GM19239 (cell line): ENCODE measurements around the gene SND1.
A peak's percentile ranks its signal among the peaks of the same experiment; 100 is the strongest.

Experiments used
- DNase-seq: peaks from one replicate; pipeline ENCODE4 v3.0.0; 2011; ENCODE audit warnings: low spot score; ENCODE audit not compliant: insufficient read length
- FAIRE-seq: peaks from 2 replicates; lab custom pipeline; 2011; peaks lifted over from hg19 to GRCh38; lab: Jason Lieb, UNC

SND1 gene

DNA sequence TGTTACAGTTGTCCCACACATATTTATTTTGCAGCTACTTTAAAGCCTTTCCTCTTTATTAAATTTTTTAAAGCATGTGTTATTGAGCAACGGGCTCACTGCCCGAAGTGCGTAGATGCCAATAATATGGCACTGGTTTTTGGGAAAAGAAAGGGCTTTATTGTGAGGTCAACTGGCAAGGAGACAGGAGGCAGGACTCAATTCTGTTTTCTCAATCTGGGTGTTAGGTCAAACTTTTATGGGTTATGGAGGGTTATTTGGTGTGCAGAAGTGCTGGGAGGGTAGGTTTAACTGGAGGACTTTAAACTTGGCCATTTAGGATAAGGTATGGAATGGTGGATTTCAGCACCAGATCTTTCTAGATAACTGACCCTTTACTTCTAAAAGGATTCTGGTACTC, 195.6 kb downstream of the SND1 start:
- no peak for FAIRE-seq

DNA sequence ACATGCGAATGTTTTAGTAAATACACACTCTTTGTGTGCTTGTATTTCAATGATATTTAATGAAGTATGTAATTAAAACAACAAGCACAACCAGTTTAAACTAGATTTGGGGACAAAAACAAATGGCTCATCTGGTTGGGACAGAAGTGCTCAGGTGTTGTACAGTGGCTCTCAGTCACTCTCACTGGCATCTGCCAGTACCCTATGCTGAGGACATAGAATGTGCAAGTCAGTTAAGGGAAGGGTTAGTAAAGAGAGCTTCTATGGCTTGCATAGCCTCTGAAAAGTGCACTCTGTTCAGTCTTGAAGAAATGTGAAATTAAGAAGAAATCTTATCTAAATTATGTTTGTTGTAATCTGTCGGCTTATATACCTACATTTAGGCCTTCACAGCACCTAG, 196.2 kb downstream of the SND1 start:
- FAIRE-seq (no peak), DNase-seq (no peak)

More for the DNA sequence above, 195.6 kb downstream of the SND1 start:
- DNase-seq: no peak

DNA sequence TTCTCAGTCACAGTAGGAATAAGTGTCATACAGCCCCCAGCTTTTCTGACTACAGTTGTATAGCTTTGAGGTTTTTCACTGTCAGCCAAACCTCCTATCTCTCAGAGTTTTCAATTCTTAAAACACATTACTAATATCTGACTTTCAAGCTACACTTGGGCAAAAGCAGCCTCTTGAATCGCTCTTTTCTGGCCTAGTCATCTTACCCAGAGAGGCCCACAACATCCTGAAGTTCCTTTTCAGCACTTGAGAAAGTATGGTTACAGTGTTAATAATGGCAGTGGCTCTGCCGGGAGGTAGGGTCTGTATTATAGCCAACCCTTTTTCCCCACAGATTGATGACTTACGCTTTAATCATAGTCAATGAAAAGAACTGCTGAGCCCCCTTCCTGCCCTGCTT, 198.2 kb downstream of the SND1 start:
- FAIRE-seq: no peak
- no peak for DNase-seq

DNA sequence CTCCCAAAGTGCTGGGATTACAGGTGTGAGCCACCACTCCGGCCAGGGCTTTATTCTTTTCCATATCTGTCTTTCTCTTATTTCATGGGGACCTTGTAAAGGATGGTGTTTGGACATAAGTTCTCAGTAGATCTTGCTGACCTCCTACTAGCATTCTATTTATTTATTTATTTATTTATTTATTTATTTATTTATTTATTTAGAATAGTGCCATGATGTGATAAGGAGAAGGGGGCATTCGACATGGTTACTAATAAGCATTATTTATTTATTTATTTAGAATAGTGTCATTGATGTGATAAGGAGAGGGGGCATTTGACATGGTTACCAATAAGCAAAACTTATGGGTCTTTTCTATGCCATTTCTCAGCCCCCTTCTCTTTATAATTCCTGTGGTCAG, 202.4 kb downstream of the SND1 start:
- no peak for FAIRE-seq

GRCh38 chr7:127857464-127857841, 205.5 kb downstream of the SND1 start:
- no peak for DNase-seq
- no peak for FAIRE-seq

More for the DNA sequence above, 202.4 kb downstream of the SND1 start:
- no peak for DNase-seq

DNA sequence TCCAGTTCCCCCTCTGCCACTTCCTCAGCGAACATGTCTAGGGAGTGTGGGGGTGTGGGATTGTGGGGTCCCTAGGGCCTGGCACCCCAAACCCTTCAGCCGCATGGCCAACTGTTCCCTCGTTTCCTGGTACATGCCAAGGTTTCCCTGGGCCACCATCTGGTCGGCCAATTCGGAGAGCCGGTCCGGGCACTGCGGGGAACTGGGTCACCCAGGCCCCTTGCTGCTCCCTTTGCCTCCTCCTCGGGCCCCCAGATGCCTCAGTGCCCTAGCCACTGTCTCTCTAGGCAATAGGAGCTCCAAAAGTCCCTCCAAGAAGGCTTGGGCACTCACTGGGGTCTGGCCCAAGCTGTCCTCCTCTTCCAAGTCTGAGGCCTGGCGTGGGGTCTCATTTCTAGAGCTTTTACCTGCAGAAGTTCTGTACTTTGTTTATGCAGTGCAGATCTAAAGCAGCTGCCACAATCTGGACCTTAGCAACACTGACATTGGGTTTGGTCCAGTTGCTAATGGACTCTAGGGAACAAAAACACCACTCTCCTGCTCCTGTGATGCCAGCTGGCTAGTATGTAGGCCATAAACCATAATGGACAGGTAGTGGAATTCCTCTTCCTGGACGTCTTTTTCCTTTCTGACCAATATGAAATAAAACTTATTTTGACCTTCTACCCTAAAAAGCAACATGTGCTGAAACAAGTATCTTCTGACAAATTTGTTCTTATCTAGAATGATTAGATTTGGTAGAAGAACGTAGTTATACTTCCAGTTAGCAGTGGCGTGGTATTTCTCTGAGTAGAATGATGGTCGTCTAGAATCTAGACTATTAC, 206.3 kb downstream of the SND1 start:
- DNase-seq (no peak), FAIRE-seq (peak; percentile 39)

GRCh38 chr7:127858915-127859189, 206.9 kb downstream of the SND1 start:
- FAIRE-seq (no peak), DNase-seq (no peak)

GRCh38 chr7:127859330-127859729, 207.3 kb downstream of the SND1 start:
- FAIRE-seq (no peak), DNase-seq (no peak)

DNA sequence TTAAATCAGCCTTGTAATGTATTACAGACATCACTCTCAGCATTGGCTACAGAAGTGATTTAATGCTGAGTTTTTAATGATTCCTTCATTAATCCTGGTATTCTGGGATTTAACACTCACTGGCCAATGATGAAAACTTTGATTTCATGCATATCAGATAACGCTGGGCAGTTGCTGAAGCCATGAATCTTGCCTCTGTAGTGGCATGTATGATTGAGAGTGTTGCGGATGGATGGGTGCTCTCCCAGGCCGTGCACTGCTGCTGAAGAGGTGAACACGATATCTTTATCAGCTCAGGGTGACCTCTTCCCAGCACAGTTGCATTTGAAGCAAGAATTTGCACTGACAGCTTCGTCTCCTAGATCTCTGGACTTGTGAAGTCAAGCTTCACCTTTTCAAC, 210.5 kb downstream of the SND1 start:
- DNase-seq (no peak), FAIRE-seq (no peak)

DNA sequence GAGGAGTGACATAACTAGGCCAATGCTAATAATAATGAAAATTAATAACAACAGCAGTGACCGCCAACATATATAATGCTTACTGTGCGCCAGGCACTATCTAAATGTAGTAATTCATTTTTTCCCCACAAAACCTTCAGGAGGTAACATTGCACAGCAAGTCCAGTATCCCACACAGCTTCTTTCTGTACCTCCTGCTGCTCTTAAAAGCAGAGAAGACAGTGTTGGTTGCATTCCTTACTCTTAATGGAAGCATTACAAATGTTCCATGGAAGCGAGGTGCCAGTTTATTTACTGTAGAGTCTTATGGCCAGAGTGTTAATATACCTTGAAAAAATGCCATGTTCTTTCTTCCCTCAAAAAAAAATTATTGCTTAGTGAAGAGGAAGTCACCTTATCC, 211.1 kb downstream of the SND1 start:
- no peak for FAIRE-seq

GRCh38 chr7:127865466-127865865, 213.5 kb downstream of the SND1 start:
- no peak for DNase-seq

More for the DNA sequence above, 211.1 kb downstream of the SND1 start:
- DNase-seq: no peak

GRCh38 chr7:127870231-127870907, 218.4 kb downstream of the SND1 start:
- FAIRE-seq (peak; percentile 66), DNase-seq (no peak)

More at GRCh38 chr7:127865466-127865865, 213.5 kb downstream of the SND1 start:
- no peak for FAIRE-seq

DNA sequence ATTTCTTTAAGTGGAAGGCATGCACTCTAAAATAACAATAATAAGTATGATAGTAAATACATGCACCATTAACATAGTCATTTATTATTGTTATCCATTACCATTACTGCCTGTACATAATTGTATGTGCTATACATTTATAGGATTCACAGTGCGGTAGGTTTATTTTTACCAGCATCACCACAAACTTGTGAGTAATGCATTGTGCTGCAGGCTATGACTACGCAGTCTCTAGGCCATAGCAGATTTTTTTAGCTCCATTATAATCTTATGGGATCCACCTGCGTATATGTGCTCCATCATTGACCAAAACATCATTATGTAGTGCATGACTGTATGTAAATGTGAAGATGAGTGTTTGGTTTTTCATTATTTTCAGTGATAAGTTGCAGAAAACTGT, 219.2 kb downstream of the SND1 start:
- DNase-seq (no peak), FAIRE-seq (no peak)

- no peak for FAIRE-seq
- DNase-seq: peak; percentile 6
Observed at GRCh38 chr7:127872122-127872521, 220.1 kb downstream of the SND1 start.

GRCh38 chr7:127873151-127873550, 221.2 kb downstream of the SND1 start:
- no peak for FAIRE-seq
- DNase-seq: no peak

DNA sequence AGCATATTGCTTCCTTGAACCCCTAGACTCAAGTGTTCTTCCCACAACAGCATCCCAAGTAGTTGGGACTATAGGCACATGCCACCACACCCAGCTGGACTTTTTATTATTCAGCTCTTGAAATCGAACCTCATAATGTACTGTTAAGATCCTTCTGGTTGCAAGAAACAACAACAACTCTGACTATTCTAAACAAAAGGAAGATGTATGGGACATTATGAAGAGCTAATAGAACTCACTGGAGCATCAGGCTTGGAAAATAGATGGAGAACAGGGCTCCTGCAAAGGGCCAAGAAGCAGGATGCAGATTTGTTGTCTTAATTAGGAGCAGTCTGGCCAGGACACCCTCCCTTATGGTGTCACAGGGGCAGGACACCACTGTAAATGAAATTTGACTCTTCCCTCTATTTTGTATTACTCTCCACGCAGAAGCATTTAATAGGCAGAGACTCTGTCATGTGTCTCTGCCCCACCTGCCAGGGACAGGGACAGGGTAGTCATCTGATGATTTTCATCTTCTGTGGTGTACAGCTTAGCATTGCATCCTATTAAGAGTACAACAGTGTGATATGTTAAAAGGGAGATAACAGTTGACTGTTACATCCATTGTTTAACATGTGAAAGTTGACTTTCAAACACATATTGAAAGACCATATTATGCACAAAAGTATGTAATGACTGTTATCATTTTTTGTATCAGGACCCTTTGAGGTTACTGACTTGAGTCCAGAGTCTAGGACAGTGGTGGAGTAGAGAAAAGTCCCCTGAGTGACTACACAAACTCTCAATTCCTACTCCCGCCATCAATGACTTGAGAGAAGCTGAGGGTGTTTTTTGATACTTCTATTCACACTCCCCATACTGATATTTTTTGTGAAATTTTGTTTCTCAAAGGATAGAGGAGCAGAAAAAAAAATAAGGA, 222.0 kb downstream of the SND1 start:
- no peak for DNase-seq
- FAIRE-seq: no peak

DNA sequence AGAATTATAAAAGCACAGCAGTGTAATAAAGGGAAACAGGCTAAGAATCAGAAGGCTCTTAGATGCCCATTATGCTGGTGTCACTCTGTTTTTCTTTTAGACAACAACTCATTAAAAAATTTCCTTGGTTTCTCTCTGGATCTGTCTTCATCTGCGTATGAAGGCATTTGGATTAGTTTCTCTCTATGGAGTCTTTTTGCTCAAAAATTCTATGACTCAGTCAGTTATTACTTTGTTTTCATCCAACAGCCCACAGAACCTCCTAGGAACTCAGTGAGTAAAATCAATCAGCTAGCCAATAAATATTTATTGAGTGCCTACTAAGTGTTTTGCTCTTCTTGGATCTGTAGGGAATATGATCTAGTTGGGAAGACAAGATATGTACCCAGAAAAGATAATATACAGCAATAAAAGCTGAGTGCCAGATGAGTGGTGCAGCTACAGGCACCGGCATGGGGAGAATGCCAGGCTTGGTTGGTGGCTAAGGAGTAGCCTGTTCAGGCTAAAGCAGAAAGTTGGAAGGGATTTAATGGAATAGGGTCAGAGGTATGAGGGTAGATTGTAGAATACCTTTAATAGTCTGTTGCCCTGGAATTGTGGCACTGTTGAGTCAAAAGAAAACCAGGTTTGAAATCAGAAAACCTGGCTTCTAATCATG, 223.1 kb downstream of the SND1 start:
- no peak for DNase-seq

GRCh38 chr7:127876393-127876792, 224.4 kb downstream of the SND1 start:
- DNase-seq (no peak), FAIRE-seq (no peak)

More for the DNA sequence above, 223.1 kb downstream of the SND1 start:
- FAIRE-seq: no peak

GRCh38 chr7:127877951-127878350, 226.0 kb downstream of the SND1 start:
- no peak for FAIRE-seq
- no peak for DNase-seq

- FAIRE-seq (no peak), DNase-seq (no peak)
Observed at GRCh38 chr7:127878791-127879190, 226.8 kb downstream of the SND1 start.
